Common myeloid progenitor, CD34-positive (primary cell): ENCODE data around the gene ADAMTS12.

ENCODE experiments used
- CTCF ChIA-PET: fragments of 350-600 bp; sonication (Branson Sonifier 250); formaldehyde crosslinking; loops from one replicate; lab custom pipeline; 2021; ENCODE audit warnings: antibody characterized with exemption; lab: Charles Lee
- POLR2A ChIA-PET: fragments of 350-600 bp; sonication (Branson Sonifier 250); formaldehyde crosslinking; loops from one replicate; lab custom pipeline; 2021; ENCODE audit warnings: antibody characterized with exemption; lab: Charles Lee
- DNase-seq, 3 donors: peaks; one replicate each; pipeline versions ENCODE4 v3.0.0 to v3.0.0-alpha.2; 2013
- H3K27ac ChIP-seq, 2 experiments: 1 replicate in 1 of 2; 2 replicates in 1 of 2; pipeline ENCODE4 v1.7.0; 2013; ENCODE audit warnings: inconsistent platforms in 2 of 2, low read length in 2 of 2, mild to moderate bottlenecking in 2 of 2, low read depth in 1 of 2, moderate library complexity in 1 of 2; ENCODE audit not compliant: severe bottlenecking in 2 of 2, insufficient read depth in 1 of 2, poor library complexity in 1 of 2
- H3K27me3 ChIP-seq, 5 experiments: replicated peaks in 2 of 5; 1 replicate in 3 of 5; 2 replicates in 2 of 5; pipeline versions ENCODE4 v1.6.1 to v1.7.0; 2013; ENCODE audit warnings: low read length in 4 of 5, mild to moderate bottlenecking in 2 of 5, moderate library complexity in 2 of 5, inconsistent platforms in 1 of 5; ENCODE audit not compliant: insufficient read depth in 5 of 5, control insufficient read depth in 4 of 5
- H3K36me3 ChIP-seq, 4 experiments: 1 replicate in 2 of 4; 2 replicates in 2 of 4; pipeline versions ENCODE4 v1.6.1 to v1.7.0; 2013; ENCODE audit warnings: low read length in 3 of 4, control low read depth in 1 of 4, mild to moderate bottlenecking in 1 of 4; ENCODE audit not compliant: control insufficient read depth in 4 of 4, insufficient read depth in 4 of 4
- H3K4me1 ChIP-seq, 4 experiments: 1 replicate in 3 of 4; 2 replicates in 1 of 4; pipeline versions ENCODE4 v1.6.1 to v1.7.1; 2013; ENCODE audit warnings: low read length in 3 of 4, mild to moderate bottlenecking in 3 of 4, control low read depth in 1 of 4, inconsistent platforms in 1 of 4, moderate library complexity in 1 of 4; ENCODE audit not compliant: control insufficient read depth in 4 of 4, insufficient read depth in 4 of 4; ENCODE audit errors: control extremely low read depth in 1 of 4
- H3K4me3 ChIP-seq, 7 experiments: 1 replicate in 4 of 7; 2 replicates in 3 of 7; pipeline versions ENCODE4 v1.5.1 to v1.7.0; 2013; ENCODE audit warnings: mild to moderate bottlenecking in 7 of 7, low read length in 6 of 7, moderate library complexity in 6 of 7, inconsistent platforms in 2 of 7, low read depth in 2 of 7, control low read depth in 1 of 7; ENCODE audit not compliant: insufficient read depth in 4 of 7, control insufficient read depth in 1 of 7; ENCODE audit errors: extremely low read depth in 1 of 7
- H3K9me3 ChIP-seq, 5 experiments: 1 replicate in 4 of 5; 2 replicates in 1 of 5; pipeline versions ENCODE4 v1.6.1 to v1.7.1; 2013; ENCODE audit warnings: low read length in 4 of 5, mild to moderate bottlenecking in 2 of 5, inconsistent platforms in 1 of 5, low read depth in 1 of 5, moderate library complexity in 1 of 5; ENCODE audit not compliant: control insufficient read depth in 4 of 5, insufficient read depth in 2 of 5; ENCODE audit errors: control extremely low read depth in 1 of 5
- WGBS: methylation state at CpG from one replicate; pipeline ENCODE4 v1.1.5; 2013; ENCODE audit not compliant: insufficient coverage; 5-methylcytosine and 5-hydroxymethylcytosine counted together

Gene ADAMTS12

GRCh38 chr5:33657176-33657575 lies 234.6 kb downstream of the ADAMTS12 start:
- ChIA-PET CTCF (no interaction called here), POLR2A (no interaction called here)
- no peaks in the 10 kb centered on the region for H3K27me3 ChIP-seq

GRCh38 chr5:33650911-33651310 lies 240.9 kb downstream of the ADAMTS12 start:
- WGBS: no CpG with 5 or more reads among the region's 2 CpGs
- Histone ChIP-seq H3K27me3 (no peaks in the 10 kb centered on the region), H3K9me3 (no peaks in the 10 kb centered on the region), H3K4me1 (no peaks in the 10 kb centered on the region), H3K27ac (no peak overlapping the region), H3K4me3 (no peak overlapping the region), H3K36me3 (no peaks in the 10 kb centered on the region)
- no peak for DNase-seq
- POLR2A ChIA-PET: no interaction called here
- CTCF ChIA-PET: no interaction called here

More at GRCh38 chr5:33657176-33657575, 234.6 kb downstream of the ADAMTS12 start:
- no peak for DNase-seq
- Histone ChIP-seq H3K4me3 (no peak overlapping the region), H3K4me1 (no peaks in the 10 kb centered on the region), H3K27ac (no peak overlapping the region), H3K9me3 (no peaks in the 10 kb centered on the region), H3K36me3 (no peaks in the 10 kb centered on the region)

GRCh38 chr5:33649549-33650482 lies 242.0 kb downstream of the ADAMTS12 start:
- 91% methylated on average over 10 of the region's 10 CpGs for WGBS
- Histone ChIP-seq H3K4me3 (no peak overlapping the region), H3K27me3 (no peaks in the 10 kb centered on the region), H3K27ac (no peak overlapping the region), H3K36me3 (no peaks in the 10 kb centered on the region), H3K4me1 (no peaks in the 10 kb centered on the region), H3K9me3 (no peaks in the 10 kb centered on the region)
- ChIA-PET CTCF (no interaction called here), POLR2A (no interaction called here)
- DNase-seq: no peak

GRCh38 chr5:33641744-33642505 lies 249.9 kb downstream of the ADAMTS12 start:
- H3K27me3 ChIP-seq: peaks cover 0 to 5% (median 0%) of the 10 kb centered on the region in 5 experiments
- ChIA-PET CTCF (no interaction called here), POLR2A (no interaction called here)
- DNase-seq: peak; percentile 47 to 88 (median 53)
- no peak overlapping the region for H3K27ac ChIP-seq
- H3K36me3 ChIP-seq: no peaks in the 10 kb centered on the region
- H3K9me3 ChIP-seq: peaks cover 0 to 4% (median 0%) of the 10 kb centered on the region in 5 experiments
- H3K4me1 ChIP-seq: peaks cover 0 to 3% (median 1%) of the 10 kb centered on the region in 4 experiments
- H3K4me3 ChIP-seq: no peak overlapping the region
- WGBS: 50% methylated on average over 9 of the region's 12 CpGs

GRCh38 chr5:33639474-33639873 lies 252.3 kb downstream of the ADAMTS12 start:
- 99% methylated on average over 7 of the region's 7 CpGs for WGBS
- POLR2A ChIA-PET: no interaction called here

GRCh38 chr5:33637011-33637410 lies 254.8 kb downstream of the ADAMTS12 start:
- ChIA-PET CTCF (no interaction called here), POLR2A (no interaction called here)
- DNase-seq: no peak
- WGBS: 94% methylated on average over 3 of the region's 3 CpGs
- Histone ChIP-seq H3K4me3 (no peak overlapping the region), H3K4me1 (peaks cover 0 to 3% (median 1%) of the 10 kb centered on the region in 4 experiments), H3K36me3 (no peaks in the 10 kb centered on the region), H3K27me3 (peaks cover 0 to 5% (median 0%) of the 10 kb centered on the region in 5 experiments), H3K27ac (no peak overlapping the region), H3K9me3 (no peaks in the 10 kb centered on the region)

More at GRCh38 chr5:33639474-33639873, 252.3 kb downstream of the ADAMTS12 start:
- Histone ChIP-seq H3K27ac (no peak overlapping the region), H3K36me3 (no peaks in the 10 kb centered on the region), H3K4me1 (peaks cover 0 to 3% (median 1%) of the 10 kb centered on the region in 4 experiments), H3K9me3 (peaks cover 0 to 4% (median 0%) of the 10 kb centered on the region in 5 experiments), H3K4me3 (no peak overlapping the region), H3K27me3 (peaks cover 0 to 5% (median 0%) of the 10 kb centered on the region in 5 experiments)
- CTCF ChIA-PET: no interaction called here
- DNase-seq: no peak
